ENCODE results near the gene PER1.
A peak's percentile ranks its signal among the peaks of the same experiment; 100 is the strongest.
"Not testable (repeated sequence)": the region's sequence is repeated elsewhere in the genome, so short reads cannot be mapped to it uniquely, and the experiment has no call there.

The PER1 gene

GRCh38 chr17:8170186-8170585 is 18.0 kb upstream of the PER1 start:
- not testable (repeated sequence) for DNase-seq

GRCh38 chr17:8167526-8167925 is 15.3 kb upstream of the PER1 start:
- no peak for DNase-seq

GRCh38 chr17:8166731-8167130 is 14.5 kb upstream of the PER1 start:
- DNase-seq = no peak

GRCh38 chr17:8164815-8165131 is 12.6 kb upstream of the PER1 start:
- DNase-seq = no peak

- no peak for DNase-seq
Observed at GRCh38 chr17:8163978-8164814, 12.0 kb upstream of the PER1 start.

- DNase-seq = no peak
Observed at GRCh38 chr17:8162997-8163977, 11.1 kb upstream of the PER1 start.

GRCh38 chr17:8162233-8162996 is 10.2 kb upstream of the PER1 start, which contains the start of gene VAMP2:
Gene VAMP2 (minus strand): TSS chr17:8162948. CDS start chr17:8162879, 69 bp downstream.
- peak; percentile 30 to 70 for DNase-seq

GRCh38 chr17:8161289-8162232 is 9.4 kb upstream of the PER1 start:
- DNase-seq = no peak

- DNase-seq = no peak
Observed at GRCh38 chr17:8160741-8161221, 8.6 kb upstream of the PER1 start.

GRCh38 chr17:8160224-8160577 is 8.0 kb upstream of the PER1 start:
- no peak for DNase-seq

- no peak for DNase-seq
Observed at GRCh38 chr17:8159459-8160223, 7.4 kb upstream of the PER1 start.

- DNase-seq = no peak
Observed at GRCh38 chr17:8159032-8159400, 6.8 kb upstream of the PER1 start.

GRCh38 chr17:8158267-8159031 is 6.2 kb upstream of the PER1 start:
- DNase-seq = peak; percentile 50 to 74

- peak; percentile 98 to 99 for DNase-seq
Observed at GRCh38 chr17:8156246-8156992, 4.2 kb upstream of the PER1 start.

GRCh38 chr17:8155996-8156245 is 3.7 kb upstream of the PER1 start:
- no peak for DNase-seq

- DNase-seq = no peak
Observed at GRCh38 chr17:8155231-8155995, 3.2 kb upstream of the PER1 start.

GRCh38 chr17:8154608-8155155 is 2.5 kb upstream of the PER1 start:
- no peak for DNase-seq

GRCh38 chr17:8153957-8154607 is 1.9 kb upstream of the PER1 start:
- peak; percentile 89 to 97 for DNase-seq
